HG02840 (cell line): ENCODE measurements around the gene UNC5A.

Experiments
- ATAC-seq: cut with Tn5 transposase; IDR thresholded peaks from one replicate; pipeline ENCODE4 v1.9.1; 2021; ENCODE audit warnings: mild to moderate bottlenecking, moderate library complexity, moderate number of reproducible peaks; ENCODE audit not compliant: unreplicated experiment, low FRiP score

UNC5A gene

GRCh38 chr5:176912115-176912514 is 101.8 kb downstream of the UNC5A start:
- ATAC-seq: no peak

GRCh38 chr5:176915906-176916305 is 105.5 kb downstream of the UNC5A start:
- ATAC-seq: no peak

DNA sequence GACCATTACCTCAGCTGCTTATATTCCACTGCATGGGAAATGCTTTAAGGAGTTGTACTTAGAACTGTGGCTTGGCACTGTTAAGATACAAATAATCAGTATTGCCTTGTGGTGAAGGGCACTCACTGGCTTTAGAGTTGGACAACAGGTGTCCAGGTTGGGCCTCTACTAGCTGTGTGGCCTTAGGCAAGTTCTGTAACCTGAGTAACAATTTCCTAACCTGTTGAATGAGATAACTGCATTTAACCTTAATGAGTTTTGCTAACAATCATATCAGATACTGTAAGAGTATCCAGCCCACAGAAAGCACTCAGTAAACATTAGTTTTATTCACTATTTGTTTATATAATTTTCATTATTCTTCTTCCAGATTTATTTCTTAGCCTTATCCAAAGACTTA is 106.0 kb downstream of the UNC5A start:
- ATAC-seq: no peak

DNA sequence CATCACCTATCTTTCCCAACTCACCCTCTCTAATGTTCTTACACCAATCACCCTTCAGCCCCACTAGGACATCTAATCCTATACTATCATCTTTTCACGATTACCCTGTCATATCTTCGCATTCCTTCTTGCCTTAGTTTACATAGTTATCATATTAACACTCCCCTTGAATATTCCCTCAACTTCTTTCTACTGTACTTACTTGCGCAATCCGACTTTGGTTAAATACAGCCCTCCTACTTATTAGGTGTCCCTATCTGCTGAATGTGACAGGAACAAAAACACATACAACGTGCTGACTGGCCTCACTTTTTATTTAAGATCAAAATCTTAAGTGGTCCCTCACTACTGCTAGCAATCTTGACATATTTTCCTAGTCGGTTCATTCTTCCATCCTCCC is 108.3 kb downstream of the UNC5A start:
- ATAC-seq: no peak

- no peak for ATAC-seq
These were observed 111.4 kb downstream of the UNC5A start for GRCh38 chr5:176921714-176922113.

DNA sequence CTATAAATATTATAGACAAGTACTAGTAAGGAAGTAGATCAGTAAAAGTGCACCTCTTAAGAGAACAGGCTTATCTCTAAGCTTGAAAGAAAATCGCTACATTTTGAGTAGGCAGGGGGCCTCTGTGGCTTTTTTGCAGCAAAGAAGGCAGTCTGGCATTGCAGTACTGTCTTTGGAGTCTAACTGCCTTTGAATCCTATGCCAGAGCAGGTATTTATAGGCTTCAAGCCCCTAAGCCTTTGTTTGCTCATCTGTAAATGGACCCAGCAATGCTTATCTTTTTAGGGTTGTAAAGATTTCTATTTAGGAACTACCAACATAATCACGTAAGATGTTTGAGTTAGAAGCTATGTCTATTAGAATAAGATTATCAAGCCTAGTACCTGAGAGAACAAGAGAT is 112.5 kb downstream of the UNC5A start:
- ATAC-seq: no peak

DNA sequence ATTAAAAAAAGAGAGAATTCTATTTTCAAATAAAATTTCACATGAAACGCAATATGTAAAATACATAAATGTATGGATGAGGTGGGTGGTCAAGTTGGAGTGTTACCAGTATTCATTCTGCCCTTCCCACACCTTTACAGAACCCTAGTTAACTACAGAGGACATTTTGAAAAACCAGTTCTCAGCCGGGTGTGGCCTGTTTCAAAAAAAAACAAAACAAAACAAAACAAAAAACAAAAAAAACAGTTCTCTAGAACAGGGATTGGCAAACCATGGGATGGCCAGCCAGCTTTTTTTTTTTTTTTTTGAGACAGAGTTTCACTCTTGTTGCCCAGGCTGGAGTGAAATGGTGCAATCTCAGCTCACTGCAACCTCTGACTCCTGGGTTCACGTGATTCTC is 117.2 kb downstream of the UNC5A start:
- no peak for ATAC-seq

DNA sequence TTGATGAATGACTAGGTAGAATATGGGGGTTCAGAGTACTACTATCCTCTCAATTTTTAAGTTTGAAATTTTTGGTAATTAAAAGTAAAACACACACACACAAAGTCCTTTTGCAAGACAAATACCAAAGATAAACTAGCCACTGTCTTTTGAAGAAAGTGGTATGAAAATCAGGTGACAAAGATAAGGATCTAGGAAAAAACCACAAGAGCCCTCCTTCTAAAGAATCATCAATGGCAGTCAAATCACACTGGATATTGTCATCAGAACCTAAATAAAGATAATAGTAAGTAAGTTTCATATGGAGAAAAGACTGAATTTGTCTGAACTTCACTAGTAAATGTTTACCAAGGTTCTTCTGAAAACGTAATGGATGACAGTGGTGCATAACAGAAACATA is 119.3 kb downstream of the UNC5A start:
- ATAC-seq: no peak
